DMS 273 treated with DMSO at 0.1 percent for 48 hours (cell line): ENCODE results near the gene DAB1.
"Not testable (repeated sequence)": the region's sequence is repeated elsewhere in the genome, so short reads cannot be mapped to it uniquely, and the experiment has no call there.

Experiments used
- DNase-seq: peaks from one replicate; lab custom pipeline; 2025; lab: John Stamatoyannopoulos, UW

DAB1 gene

GRCh38 chr1:57360846-57361407, 62.9 kb downstream of the DAB1 start:
- DNase-seq = no peak

GRCh38 chr1:57357462-57357861, 66.4 kb downstream of the DAB1 start:
- no peak for DNase-seq

DNA sequence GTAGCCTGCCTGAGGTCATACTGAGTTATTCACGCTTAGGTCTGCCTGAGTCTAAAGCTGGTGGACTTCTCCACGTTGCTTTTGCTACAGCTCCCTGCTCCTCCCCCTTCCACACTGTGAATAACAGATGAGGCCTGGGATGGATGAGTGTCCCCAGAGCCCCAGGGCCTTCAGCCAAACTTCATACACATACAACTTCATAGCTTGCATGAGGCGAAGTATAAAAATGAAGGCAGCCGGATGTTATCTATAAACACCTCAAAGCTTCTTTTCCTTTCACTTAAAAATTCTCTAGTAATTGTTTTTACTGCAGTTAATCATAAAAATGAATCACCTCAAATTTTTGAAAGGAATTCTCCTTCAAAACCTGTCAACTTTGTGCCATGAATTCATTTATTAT, 70.2 kb downstream of the DAB1 start:
- DNase-seq = no peak

DNA sequence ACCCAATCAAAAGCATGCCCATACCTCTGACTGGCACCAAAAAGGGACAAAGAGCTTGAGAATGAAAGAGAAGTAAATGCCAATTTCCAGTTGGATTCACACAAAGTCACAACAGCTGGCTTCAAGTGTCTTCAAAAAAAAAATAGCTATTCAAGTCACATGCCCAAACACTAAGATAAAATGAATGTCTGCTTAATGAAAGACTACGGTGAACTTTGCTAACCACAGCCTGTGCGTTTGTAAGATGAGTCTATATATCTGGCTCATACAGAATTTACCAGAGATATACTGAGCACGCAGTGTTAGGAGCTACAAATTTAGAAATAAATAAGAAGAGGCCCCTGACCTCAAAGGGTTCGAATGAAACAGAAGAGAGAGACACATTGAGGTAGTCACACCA, 73.2 kb downstream of the DAB1 start:
- no peak for DNase-seq

GRCh38 chr1:57348921-57349320, 74.9 kb downstream of the DAB1 start:
- DNase-seq = no peak

GRCh38 chr1:57345916-57346315, 77.9 kb downstream of the DAB1 start:
- DNase-seq = no peak

GRCh38 chr1:57344265-57344664, 79.6 kb downstream of the DAB1 start:
- DNase-seq = no peak

DNA sequence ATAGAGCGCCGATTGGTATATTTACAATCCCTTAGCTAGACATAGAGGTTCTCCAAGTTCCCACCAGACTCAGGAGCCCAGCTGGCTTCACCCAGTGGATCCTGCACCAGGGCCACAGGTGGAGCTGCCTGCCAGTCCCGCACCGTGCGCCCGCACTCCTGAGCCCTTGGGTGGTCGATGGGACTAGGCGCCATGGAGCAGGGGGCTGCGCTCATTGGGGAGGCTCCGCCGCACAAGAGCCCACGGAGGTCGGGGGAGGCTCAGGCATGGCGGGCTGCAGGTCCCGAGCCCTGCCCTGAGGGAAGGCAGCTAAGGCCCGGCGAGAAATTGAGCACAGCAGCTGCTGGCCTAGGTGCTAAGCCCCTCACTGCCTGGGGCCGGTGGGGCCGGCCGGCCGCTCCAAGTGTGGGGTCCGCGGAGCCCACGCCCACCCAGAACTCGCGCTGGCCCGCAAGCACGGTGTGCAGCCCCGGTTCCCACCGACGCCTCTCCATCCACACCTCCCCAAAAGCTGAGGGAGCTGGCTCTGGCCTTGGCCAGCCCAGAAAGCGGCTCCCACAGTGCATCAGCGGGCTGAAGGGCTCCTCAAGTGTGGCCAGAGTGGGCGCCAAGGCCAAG, 80.5 kb downstream of the DAB1 start:
- DNase-seq = not testable (repeated sequence)

GRCh38 chr1:57341721-57342120, 82.1 kb downstream of the DAB1 start:
- no peak for DNase-seq

- no peak for DNase-seq
These were observed 83.4 kb downstream of the DAB1 start for GRCh38 chr1:57340334-57341070.

- no peak for DNase-seq
These were observed 86.2 kb downstream of the DAB1 start for GRCh38 chr1:57337623-57338022.

DNA sequence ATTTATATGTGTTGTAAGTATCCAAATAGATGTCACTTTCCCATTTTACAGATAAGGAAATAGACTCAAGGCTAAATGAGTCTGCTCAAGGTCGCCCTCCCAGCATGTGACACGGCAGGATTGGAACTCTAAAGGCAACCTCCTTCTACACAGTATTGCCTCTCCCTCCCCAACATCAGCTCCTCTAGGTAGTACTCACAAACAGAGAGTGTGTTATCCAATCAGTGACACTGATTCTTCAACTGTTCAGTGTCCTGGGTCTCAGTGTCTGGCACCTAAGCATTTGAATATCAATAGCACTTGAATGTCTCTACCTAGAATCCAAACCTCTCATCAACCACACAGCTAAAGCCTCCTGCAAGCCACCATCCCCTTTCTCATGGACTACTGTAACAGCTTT, 87.1 kb downstream of the DAB1 start:
- DNase-seq = no peak

DNA sequence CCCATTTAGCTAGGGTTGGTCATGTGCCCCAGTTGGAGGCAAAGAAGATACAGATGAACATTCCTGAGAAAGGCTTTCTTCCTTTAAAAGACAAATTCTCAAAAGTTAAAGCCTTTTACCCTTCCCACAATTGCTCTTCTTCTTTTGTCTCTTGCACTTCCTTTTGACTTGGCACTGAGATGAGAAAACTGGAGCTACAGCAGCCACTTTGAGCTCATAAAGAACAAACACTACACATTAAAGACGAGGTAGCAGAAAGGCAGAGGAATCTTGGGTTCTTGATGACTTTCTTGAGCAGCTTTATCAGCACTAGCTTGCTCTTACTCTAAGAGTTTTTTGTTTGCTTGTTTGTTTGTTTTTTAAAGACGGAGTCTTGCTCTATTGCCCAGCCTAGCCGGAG, 92.2 kb downstream of the DAB1 start:
- no peak for DNase-seq

DNA sequence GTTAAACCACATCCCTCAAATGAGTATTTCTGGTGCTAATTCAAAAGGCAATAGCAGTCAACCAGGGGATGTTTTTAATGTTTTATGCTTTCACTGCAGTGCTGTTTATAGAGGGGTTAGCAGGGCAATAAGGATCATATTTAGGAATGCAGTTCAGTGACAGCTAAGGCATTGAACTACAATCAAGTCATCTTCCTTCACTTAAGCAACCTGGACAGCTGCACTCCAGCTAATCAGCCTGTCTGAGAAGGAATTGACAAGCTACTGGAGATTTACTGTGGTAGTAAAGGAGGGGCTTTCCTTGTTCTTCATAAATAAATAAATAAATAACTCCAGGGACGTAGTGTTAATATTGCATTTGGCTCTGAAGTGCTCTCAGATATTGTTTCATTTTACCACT, 93.9 kb downstream of the DAB1 start:
- DNase-seq = no peak

DNA sequence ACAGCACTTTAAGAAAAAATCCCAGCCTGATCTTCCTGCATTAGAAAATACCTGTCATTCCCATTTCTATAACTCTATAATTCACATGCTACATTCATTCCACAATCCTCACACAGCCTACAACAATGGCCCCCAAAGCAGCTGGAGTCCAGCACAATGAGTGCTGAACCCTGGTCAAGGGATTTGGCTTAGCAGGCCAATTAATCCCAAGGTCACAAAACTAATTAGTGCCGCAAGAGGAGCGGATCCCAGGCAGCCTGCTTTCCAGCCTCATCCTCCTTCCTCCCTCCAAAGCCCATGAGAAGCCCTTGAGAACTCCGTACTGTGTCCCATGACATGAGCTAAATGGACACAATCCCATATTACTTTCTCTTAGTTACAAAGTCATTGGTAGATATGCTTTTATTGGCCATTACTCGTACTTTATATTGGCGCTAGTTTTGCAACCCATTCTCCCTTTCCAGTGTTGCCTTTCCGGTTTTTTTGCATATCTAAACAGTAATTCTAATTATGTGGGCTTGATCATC, 94.8 kb downstream of the DAB1 start:
- no peak for DNase-seq

GRCh38 chr1:57327946-57328345, 95.9 kb downstream of the DAB1 start:
- DNase-seq = no peak

DNA sequence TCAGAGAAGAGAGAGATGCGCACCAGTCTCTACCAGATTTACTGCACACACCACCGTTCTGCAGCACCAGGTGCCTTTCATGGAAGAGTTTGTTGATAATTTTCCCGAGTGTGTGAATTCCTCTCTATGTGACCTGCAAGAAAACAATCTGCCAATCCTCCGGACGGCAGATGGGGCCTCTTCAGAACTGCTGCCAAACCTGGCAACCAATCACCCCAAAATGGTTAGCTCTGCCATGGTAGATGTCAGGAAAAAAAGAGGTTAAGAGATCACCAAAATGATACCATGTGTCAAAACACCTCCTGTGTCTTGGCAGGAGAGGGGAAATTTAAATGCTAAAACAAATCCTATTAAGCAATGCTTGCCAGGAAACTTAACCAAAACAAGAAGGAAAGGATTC, 96.5 kb downstream of the DAB1 start:
- no peak for DNase-seq

DNA sequence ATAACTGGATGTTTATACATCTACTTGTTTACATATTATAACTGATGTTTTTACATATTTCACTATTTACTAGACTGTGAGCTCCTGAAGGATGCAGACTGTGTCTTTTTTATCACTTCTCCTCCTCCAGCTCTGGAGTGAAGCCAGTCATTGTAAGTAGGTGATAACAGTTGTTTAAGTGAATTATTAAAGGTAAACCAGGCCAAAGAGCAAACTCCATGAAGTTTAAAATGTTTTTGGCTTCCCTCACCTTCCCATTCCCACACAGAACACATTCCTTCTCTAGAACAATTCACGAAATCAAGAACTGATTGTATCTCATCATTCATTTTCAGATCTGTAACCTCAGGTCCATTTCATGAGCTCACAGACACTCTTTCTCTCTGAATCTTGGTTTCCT, 98.3 kb downstream of the DAB1 start:
- no peak for DNase-seq

DNA sequence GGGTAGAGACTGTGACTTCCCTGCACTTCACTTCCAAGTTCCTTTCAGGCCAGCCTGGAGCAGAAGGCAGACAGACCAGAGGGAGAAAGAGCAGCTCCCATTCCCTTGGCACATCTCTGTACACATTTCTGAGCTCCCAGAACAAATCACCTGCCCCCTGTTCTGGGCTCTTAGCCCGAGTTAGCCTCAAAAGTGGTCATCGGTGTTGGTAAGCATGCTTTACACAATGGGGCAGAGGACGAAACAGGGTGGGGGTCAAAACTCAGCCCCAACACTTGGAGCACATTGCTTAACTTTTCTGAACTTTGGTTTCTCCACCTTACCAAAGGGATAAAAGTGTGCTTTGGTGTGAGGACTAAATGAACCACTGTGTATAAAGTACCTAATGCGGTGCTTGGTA, 98.7 kb downstream of the DAB1 start:
- no peak for DNase-seq

DNA sequence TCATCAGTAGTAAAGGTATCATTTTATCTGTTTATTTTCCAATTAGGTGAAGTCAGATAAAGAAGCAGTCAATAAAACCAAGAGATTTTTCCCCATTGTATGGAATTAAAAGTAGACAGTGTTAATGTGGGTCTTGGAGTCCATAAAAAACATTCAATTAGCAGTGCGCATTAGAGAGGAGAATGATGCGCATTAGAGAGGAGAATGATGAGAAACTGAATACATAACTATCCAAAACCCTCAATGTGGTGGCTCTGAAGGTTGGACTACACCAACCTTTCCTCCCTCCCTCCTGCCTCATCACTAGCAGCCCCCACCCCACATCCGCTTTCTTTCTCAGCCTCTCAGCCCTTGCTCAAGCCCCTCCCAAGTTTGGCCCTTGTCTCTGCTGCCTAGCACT, 99.5 kb downstream of the DAB1 start:
- DNase-seq = no peak

- no peak for DNase-seq
These were observed 102.1 kb downstream of the DAB1 start for GRCh38 chr1:57321776-57322175.

GRCh38 chr1:57319791-57320190, 104.1 kb downstream of the DAB1 start:
- DNase-seq = no peak

- no peak for DNase-seq
These were observed 104.7 kb downstream of the DAB1 start for GRCh38 chr1:57319165-57319564.
